IPS DF 19.7 (cell line): ENCODE results near the gene NDUFA8.
"Not testable (repeated sequence)": the region's sequence is repeated elsewhere in the genome, so short reads cannot be mapped to it uniquely, and the experiment has no call there.

ENCODE experiments used
- DNase-seq: peaks from one replicate; pipeline ENCODE4 v3.0.0-alpha.2; 2013; ENCODE audit warnings: low read depth, low spot score

The NDUFA8 gene

GRCh38 chr9:122122468-122122867 is 37.1 kb downstream of the NDUFA8 start:
- no peak for DNase-seq

DNA sequence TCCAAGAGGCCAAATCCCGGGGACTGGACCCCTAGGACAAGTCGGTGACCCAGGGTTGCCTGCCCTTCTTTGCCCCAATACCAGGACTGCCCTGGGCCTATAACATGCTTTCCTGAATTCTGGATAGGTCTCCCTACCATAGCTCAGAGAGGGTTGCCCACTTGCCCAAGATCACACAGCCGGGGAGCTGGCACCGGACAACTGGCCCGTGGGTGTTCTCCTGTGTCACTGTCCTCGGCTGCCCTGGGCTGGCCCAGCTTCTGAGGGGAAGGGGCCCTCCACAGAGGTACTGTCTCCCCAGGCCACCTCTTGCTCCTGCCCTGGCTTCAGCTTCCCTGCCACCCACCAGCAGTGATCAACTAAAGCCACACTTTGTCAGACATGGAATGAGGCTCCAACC is 37.6 kb downstream of the NDUFA8 start:
- DNase-seq = no peak

DNA sequence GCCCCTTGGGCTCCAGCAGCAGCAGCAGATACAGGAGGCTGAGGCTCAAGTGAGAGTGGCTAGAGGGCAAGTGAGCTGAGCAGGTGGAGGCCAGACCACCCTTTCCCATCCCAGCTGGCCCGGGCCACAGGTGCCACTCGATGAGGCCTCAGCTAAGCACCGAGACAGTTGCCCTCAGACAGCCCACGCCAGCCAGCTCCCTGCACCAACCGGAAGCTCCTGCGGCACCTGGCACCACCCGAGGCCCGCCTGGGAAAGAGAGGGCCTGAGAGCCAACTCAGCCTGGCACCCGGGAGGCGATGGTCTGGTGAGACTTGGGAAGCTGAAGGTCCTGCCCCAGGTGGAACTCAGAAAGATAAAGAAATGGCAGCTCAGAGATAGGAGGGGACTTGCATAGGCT is 38.2 kb downstream of the NDUFA8 start:
- no peak for DNase-seq

DNA sequence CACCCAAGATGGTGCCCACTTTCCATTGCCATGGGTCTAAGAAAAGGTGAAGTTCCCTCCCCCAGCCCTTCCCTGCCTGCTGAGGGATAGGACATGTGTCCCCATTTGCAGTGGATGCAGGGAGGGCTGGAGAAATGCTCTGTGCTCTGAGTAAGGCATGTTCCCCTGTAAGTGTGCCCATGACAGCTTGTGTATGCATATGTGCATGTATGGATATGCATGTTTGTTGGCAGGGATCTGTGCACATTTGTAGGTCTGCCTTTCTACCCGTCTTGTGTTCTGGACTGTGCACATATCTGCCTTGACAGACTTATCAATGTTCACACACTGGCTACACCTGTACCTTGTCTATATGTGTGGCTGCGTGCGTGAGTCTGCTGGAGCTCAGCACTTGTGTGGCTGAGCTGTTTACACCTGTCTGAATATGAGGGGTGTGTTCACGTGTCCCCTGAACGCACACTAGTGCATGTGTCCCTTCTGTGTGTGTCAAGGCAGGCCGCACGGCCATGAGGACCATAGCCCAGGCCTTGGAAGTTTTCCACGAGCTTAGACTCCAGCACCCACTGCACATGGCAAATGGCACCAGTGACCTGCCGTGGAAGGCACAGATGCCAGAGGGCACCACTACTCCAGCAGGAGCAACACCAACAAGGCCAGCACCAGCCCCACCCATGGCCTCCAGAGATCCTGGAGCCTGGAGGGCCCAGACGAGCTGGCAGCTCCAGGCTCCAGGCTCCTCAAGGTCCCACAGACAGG is 39.1 kb downstream of the NDUFA8 start:
- DNase-seq = no peak

DNA sequence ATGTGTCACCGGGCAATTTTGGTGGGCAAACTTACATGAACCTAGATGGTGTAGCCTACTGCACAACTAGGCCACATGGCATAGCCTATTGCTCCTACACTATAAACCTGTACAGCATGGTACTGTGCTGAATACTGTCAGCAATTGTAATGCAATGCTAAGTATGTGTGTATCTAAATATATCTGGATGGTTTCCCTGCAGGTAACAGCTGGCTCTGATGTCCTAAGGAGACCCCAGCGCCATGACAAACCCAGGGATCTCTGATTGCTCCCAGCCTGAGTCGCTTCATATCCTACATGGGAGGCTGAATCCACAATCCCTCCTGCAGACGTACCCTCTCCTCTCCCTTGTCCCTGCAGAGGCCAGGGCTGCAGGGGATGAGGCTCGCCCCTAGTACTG is 39.9 kb downstream of the NDUFA8 start:
- no peak for DNase-seq

GRCh38 chr9:122119166-122119521 is 40.4 kb downstream of the NDUFA8 start:
- no peak for DNase-seq

- no peak for DNase-seq
These were observed 41.0 kb downstream of the NDUFA8 start for GRCh38 chr9:122118343-122119165.

DNA sequence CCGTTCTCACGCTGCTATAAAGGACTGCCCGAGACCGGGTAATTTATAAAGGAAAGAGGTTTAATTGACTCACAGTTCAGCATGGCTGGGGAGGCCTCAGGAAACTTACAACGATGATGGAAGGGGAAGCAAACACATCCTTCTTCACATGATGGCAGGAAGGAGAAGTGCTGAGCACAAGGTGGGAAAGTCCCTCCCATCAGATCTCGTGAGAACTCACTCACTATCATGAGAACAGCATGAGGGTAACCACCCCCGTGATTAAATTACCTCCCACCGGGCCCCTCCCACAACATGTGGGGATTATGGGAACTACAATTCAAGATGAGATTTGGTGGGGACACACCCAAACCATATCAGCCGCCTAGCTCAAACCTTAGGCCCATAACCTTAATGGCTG is 42.3 kb downstream of the NDUFA8 start:
- DNase-seq = not testable (repeated sequence)

DNA sequence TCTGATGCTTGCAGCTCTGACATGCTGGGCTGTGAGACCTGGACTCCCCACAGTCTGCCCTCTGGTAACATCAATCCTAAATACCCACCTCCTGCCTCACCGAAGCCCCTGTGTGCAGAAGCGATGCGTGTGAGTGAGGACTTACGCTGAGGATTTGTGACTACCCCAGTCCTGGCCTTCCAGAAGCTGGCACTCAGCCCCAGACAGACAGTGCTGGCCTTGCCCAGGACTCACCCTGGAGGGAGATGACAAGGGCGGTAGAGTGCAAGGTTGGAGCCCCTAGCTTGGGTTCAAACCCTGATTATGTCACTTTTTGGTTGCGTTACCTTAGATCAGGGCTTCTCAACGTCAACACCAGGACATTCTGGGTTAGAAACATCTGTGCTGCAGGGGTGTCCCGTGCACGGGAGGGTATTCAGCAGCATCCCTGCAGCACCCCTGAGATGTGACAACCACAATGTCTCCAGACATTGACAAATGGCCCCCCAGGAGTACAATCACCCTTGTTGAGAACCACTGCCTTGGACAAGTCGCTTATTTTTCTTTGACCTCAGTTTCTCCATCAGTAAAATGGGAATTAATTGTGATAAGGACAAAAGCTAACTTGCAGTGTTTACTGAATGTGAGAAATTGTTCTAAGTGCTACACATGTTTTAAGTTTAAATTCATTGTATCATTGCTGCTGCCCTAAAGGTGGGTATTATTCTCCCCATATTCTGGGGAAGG is 43.0 kb downstream of the NDUFA8 start:
- DNase-seq = no peak

GRCh38 chr9:122116040-122116439 is 43.5 kb downstream of the NDUFA8 start:
- DNase-seq = no peak

DNA sequence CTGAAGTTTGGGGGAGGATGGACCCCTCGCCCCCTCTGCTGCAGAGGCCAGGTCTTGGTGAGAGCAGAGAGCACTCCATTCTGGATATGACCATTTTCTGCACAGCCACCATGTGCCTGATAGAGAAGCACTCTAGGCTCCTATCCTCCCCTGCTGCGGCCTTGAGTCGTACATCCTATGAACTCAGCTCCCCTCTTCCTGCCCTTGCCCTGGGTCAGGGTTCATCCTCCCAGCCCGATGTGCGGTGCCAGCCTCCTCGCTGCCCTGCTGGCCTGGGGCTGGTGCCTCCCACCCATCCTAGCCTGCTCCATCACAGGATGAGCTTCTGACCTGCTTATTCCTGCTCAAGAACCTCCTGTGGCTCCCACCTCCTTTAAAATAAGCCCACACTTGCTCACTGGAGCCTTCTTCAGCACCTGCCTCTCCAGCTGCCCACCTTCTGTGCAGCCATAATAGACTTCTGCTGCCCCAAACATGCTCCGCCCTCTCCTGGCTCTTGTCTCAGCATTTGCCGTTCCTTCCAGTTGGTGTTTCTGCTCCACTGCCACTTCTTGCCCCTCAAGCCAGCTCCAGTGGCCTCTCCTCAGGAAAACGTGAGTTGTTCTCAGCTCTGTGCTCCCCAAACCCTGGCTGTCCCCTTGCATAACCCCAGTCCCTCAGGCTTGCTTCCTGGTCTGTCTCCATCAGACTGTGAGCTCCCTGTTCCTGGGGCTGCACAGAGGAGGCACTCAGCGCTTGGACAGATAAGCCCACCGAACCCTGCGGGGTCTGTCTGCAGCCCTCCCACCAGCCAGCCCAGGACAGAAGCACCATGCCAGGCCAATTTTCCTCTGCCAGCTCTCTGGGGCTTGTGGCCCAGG is 44.2 kb downstream of the NDUFA8 start:
- DNase-seq = no peak

DNA sequence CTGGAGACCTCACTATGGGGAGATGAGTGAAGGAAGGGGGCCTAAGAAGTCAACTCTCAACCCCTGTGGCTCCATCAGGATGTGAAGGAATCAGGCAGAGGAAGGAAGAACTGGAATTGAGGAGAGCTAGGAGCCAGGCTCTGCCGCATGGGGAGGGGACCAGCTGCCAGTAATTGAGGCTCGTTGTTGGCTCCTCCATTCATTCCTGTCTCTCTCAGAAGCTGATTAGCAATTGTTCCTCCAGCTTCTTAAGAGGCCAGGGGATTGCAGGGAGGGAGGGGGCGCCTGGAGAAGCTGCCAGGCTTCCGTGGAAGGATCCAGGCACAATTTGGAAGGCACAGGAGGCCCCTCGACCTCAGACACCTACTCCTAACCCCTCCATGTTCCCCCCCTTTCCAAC is 46.0 kb downstream of the NDUFA8 start:
- no peak for DNase-seq

DNA sequence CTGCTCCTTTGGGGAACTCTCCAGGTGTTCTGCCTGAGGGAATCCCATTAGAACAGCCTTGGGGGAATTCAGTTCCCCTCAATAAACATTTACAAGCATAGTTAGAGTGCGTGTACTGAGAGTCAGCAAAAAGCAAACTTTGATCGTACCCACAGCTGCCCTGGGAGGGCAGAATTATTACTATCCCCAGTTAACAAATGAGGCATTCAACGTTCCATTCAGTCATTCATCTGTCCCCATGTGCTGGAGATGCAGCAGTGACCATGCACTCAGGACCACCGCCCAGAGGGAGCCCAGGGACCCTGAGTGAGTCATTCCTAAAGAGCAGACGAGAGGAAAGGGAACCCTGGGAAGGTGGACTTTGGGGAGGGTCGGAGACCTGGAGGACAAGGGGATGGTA is 47.3 kb downstream of the NDUFA8 start:
- DNase-seq = no peak

DNA sequence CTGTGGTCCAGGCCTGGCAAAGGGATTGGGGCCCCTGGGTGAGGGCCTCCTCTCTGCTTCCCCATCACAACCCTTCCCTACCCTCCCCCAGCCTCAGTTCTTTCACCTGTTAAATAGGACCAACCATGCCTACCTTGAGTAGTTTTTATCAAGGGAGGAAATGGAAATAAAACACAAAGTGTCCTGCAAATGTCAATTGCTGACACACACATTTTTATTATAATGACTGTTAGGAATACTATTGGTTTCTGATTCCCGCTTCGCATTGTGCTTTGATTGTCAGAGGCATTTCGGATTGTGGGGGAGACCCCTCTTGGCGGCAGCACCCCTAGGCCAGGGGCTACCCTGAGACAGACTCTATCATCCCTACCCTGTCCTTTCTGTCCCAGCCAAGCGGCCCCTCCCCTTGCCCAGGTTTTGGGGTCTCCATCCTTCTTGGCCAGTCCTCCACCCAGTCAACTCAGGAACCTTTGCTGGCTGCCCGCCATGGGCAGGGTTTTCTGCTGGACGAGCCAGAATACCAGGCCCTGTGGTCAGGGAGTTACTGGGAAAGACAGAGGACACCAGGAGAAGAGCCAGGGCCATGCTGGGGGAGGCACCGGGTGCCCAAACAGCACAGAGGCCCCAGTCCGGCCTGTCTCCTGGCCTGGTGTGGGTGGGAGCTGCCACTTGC is 48.0 kb downstream of the NDUFA8 start:
- DNase-seq = no peak

DNA sequence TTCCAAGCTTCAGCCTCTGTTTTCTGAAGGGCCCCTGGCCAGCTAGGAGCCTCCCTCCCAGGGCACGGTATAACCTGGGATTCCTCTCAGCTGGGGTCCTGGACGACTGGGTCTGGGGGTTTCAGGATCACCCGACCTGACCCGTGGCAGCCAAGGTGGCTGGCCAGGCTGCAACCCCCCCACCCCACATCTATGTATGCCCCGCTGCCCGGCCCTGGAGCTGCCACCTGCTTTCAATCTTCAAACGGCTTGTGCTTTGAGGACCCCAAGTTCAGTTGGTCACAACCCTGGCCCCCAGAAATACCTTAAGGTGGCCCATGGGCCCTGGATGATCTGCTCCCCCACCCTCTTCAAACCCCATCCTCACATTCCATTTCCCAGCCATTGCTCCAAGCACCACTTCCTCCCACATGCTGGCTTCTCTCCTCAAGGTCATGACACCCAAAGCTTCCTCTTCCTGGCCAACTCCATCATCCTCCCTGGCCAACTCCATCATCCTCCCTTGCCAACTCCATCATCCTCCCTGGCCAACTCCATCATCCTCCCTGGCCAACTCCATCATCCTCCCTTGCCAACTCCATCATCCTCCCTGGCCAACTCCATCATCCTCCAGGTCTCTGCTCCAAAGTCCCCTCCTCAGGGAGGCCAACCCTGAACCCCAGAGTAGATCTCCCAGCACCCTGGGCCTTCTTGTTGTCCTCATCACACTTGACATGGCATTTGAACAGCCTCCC is 49.3 kb downstream of the NDUFA8 start:
- no peak for DNase-seq

- no peak for DNase-seq
These were observed 50.4 kb downstream of the NDUFA8 start for GRCh38 chr9:122109035-122109813.

GRCh38 chr9:122107291-122107805 is 52.2 kb downstream of the NDUFA8 start:
- DNase-seq = no peak

DNA sequence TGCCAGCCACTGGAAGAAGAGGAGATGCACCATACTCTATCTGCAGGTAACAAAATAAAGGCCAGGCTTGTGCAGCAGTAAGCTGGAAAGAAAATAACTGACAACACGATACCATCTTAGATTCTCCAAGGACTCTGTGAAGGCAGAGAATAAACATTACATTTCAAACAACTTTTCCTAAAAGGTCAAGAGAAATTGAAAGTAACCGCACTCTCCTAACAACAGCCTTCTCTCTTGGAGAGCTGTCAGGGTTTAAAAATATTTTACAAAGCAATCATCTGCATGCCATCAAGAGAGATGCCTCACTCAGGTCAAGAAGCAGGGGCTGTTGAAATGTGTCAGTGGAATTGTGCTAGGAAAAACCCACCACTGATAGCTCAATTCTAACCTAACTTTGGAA is 53.0 kb downstream of the NDUFA8 start:
- no peak for DNase-seq

GRCh38 chr9:122103985-122104384 is 55.6 kb downstream of the NDUFA8 start:
- no peak for DNase-seq
